Omental fat pad (tissue), 4 donors: Measurements from ENCODE around the gene TGFBR3. TPM values are rescaled to one million over a fixed set of nuclear protein-coding genes. Genes with fewer than 3 reads are reported as not detected.

Experiments
- ATAC-seq: fragments of 150-250 bp; one replicate; pipeline ENCODE4 v1.9.1; 2016; ENCODE audit warnings: mild to moderate bottlenecking, moderate library complexity; ENCODE audit not compliant: low FRiP score
- DNase-seq: peaks from one replicate; pipeline ENCODE4 v3.0.0-alpha.2; 2019; ENCODE audit warnings: low spot score
- CTCF ChIP-seq, 3 donors: fragments of 450-650 bp; IDR thresholded peaks; one replicate each; pipeline ENCODE4 v1.5.1; 2016 to 2017; ENCODE audit warnings: antibody characterized with exemption in 3 of 3, mild to moderate bottlenecking in 3 of 3, moderate library complexity in 2 of 3
- total RNA-seq, 4 donors: library from RNA; depleted of rRNA; stranded (reverse); fragments of >200 nt; gene quantifications; one replicate each; pipeline ENCODE4 v1.1.0, GENCODE V29; 2016

The TGFBR3 gene
- total RNA-seq, 4 donors from 2014 or later: 104 to 267 (median 196) TPM

- ATAC-seq: no peak
- TF ChIP-seq CTCF (IDR thresholded peaks at IDR 0.05): no peak
Observed at GRCh38 chr1:91831132-91831930, 54.6 kb downstream of the TGFBR3 start.

GRCh38 chr1:91830242-91831131 lies 55.5 kb downstream of the TGFBR3 start:
- DNase-seq (no peak), ATAC-seq (peak; percentile 50)
- no peak for TF ChIP-seq CTCF (IDR thresholded peaks at IDR 0.05)

More at GRCh38 chr1:91831132-91831930, 54.6 kb downstream of the TGFBR3 start:
- no peak for DNase-seq

GRCh38 chr1:91829293-91830153 lies 56.4 kb downstream of the TGFBR3 start:
- no peak for ATAC-seq
- TF ChIP-seq CTCF (IDR thresholded peaks at IDR 0.05): no peak
- DNase-seq: no peak

- DNase-seq: no peak
- no peak for ATAC-seq
- TF ChIP-seq CTCF (IDR thresholded peaks at IDR 0.05): no peak
Observed at GRCh38 chr1:91828583-91829281, 57.2 kb downstream of the TGFBR3 start.

- no peak for ATAC-seq
Observed at GRCh38 chr1:91827459-91828321, 58.3 kb downstream of the TGFBR3 start.

More at GRCh38 chr1:91827459-91828321, 58.3 kb downstream of the TGFBR3 start:
- no peak for DNase-seq
- no peak for TF ChIP-seq CTCF (IDR thresholded peaks at IDR 0.05)
